HCT116 (cell line): ENCODE results near the gene ANXA2. TPM values are rescaled to one million over a fixed set of nuclear protein-coding genes. Genes with fewer than 3 reads are reported as not detected.

Experiments used
- ATAC-seq: fragments of 200-7000 bp; cut with Tn5 transposase; 2 replicates; pipeline ENCODE4 v1.9.1; 2020; ENCODE audit warnings: mild to moderate bottlenecking, moderate library complexity
- BruUV-seq: library from RNA; stranded (reverse); fragments of 400-500 nt; replicated peaks from 2 replicates; lab custom pipeline; 2021; lab: Mats Ljungman, UMichigan
- CTCF ChIA-PET: fragments of 300-600 bp; sonication (Branson Sonifier 250); formaldehyde crosslinking; loops from one replicate; lab custom pipeline; 2021; ENCODE audit warnings: antibody characterized with exemption; lab: Charles Lee
- POLR2A ChIA-PET: fragments of 300-600, 350-600 bp; sonication (Branson Sonifier 250); formaldehyde crosslinking; loops from one replicate; lab custom pipeline; 2021; ENCODE audit warnings: antibody characterized with exemption; lab: Charles Lee
- RAD21 ChIA-PET, 2 experiments: fragments of 300-600 bp; sonication (Branson Sonifier 250); formaldehyde crosslinking; loops; one replicate each; lab custom pipeline; 2023; ENCODE audit warnings: low total read pairs in 2 of 2; ENCODE audit not compliant: uncharacterized antibody in 2 of 2, unreplicated experiment in 2 of 2, low non-redundant PET in 1 of 2; lab: Charles Lee
- DNase-seq: peaks from one replicate; pipeline ENCODE4 v3.0.0-alpha.2; 2010; ENCODE audit warnings: low read depth, low spot score
- H2AFZ ChIP-seq: fragments of 200-600 bp; shearing (Covaris generic), sonication (generic); 2 replicates; pipeline ENCODE4 v1.6.1; 2017; ENCODE audit warnings: low read depth, mixed run types, mixed read lengths, antibody characterized with exemption, low read length; ENCODE audit not compliant: poor library complexity, severe bottlenecking
- H3K27ac ChIP-seq: 2 replicates; pipeline ENCODE4 v1.5.1; 2012; ENCODE audit warnings: low read depth, low read length
- H3K27me3 ChIP-seq: fragments of 200-600 bp; sonication (generic); 2 replicates; pipeline ENCODE4 v1.6.1; 2016; ENCODE audit warnings: mixed run types, low read length, mixed read lengths; ENCODE audit not compliant: insufficient read depth
- H3K36me3 ChIP-seq, 2 experiments: fragments of 200-500 bp in 1 of 2; fragments of 200-600 bp in 1 of 2; sonication (Bioruptor generic) in 1 of 2; sonication (generic) in 1 of 2; 2 replicates each; pipeline versions ENCODE4 v1.5.1 to v1.6.1; 2014 to 2016; ENCODE audit warnings: low read length in 2 of 2, inconsistent platforms in 1 of 2, mixed read lengths in 1 of 2, mixed run types in 1 of 2; ENCODE audit not compliant: insufficient read depth in 2 of 2, control insufficient read depth in 1 of 2
- H3K4me1 ChIP-seq, 2 experiments: fragments of 200-600 bp in 1 of 2; sonication (generic) in 1 of 2; 2 replicates each; pipeline versions ENCODE4 v1.5.1 to v1.6.1; 2012 to 2017; ENCODE audit warnings: low read length in 2 of 2, inconsistent platforms in 1 of 2, mild to moderate bottlenecking in 1 of 2, mixed read lengths in 1 of 2, mixed run types in 1 of 2, moderate library complexity in 1 of 2; ENCODE audit not compliant: insufficient read depth in 2 of 2, control insufficient read depth in 1 of 2
- H3K4me2 ChIP-seq: fragments of 200-600 bp; sonication (generic); 2 replicates; pipeline ENCODE4 v1.6.1; 2017; ENCODE audit warnings: mixed run types, low read length, mixed read lengths
- H3K4me3 ChIP-seq, 2 experiments: fragments of 200-600 bp in 1 of 2; sonication (generic) in 1 of 2; replicated peaks in 1 of 2; 2 replicates each; pipeline ENCODE4 v1.5.1; 2011 to 2016; ENCODE audit warnings: low read length in 2 of 2, control low read depth in 1 of 2, low read depth in 1 of 2, mild to moderate bottlenecking in 1 of 2, mixed read lengths in 1 of 2, mixed run types in 1 of 2
- H3K79me2 ChIP-seq: fragments of 200-600 bp; sonication (generic); 2 replicates; pipeline ENCODE4 v1.6.1; 2017; ENCODE audit warnings: mild to moderate bottlenecking, mixed run types, low read length, moderate library complexity, mixed read lengths; ENCODE audit not compliant: insufficient read depth
- H3K9ac ChIP-seq: fragments of 200-600 bp; sonication (generic); 2 replicates; pipeline ENCODE4 v1.6.1; 2016; ENCODE audit warnings: low read length, mixed read lengths
- H3K9me2 ChIP-seq: fragments of 200-600 bp; sonication (generic), shearing (Covaris generic); 2 replicates; pipeline ENCODE4 v1.6.1; 2017; ENCODE audit warnings: mixed run types, mild to moderate bottlenecking, moderate library complexity; ENCODE audit not compliant: insufficient read depth
- H3K9me3 ChIP-seq, 2 experiments: fragments of 200-500 bp in 1 of 2; fragments of 200-600 bp in 1 of 2; sonication (Bioruptor generic) in 1 of 2; sonication (generic) in 1 of 2; 2 replicates each; pipeline ENCODE4 v1.6.1; 2014 to 2017; ENCODE audit warnings: low read length in 2 of 2, mixed read lengths in 2 of 2, inconsistent platforms in 1 of 2, low read depth in 1 of 2, mild to moderate bottlenecking in 1 of 2, mixed run types in 1 of 2, moderate library complexity in 1 of 2; ENCODE audit not compliant: control insufficient read depth in 1 of 2, insufficient read depth in 1 of 2
- H4K20me1 ChIP-seq: fragments of 200-600 bp; sonication (generic), shearing (Covaris generic); 2 replicates; pipeline ENCODE4 v1.6.1; 2017; ENCODE audit warnings: mixed run types, mild to moderate bottlenecking, moderate library complexity; ENCODE audit not compliant: insufficient read depth
- CEBPB ChIP-seq: IDR thresholded peaks from 2 replicates; pipeline ENCODE4 v1.6.1; 2012; ENCODE audit warnings: low read depth
- EGR1 ChIP-seq: IDR thresholded peaks from 2 replicates; pipeline ENCODE4 v1.6.1; 2012; ENCODE audit warnings: low read depth
- ELF1 ChIP-seq: IDR thresholded peaks from 2 replicates; pipeline ENCODE4 v1.6.1; 2012; ENCODE audit warnings: low read depth, borderline replicate concordance
- EZH2 ChIP-seq: fragments of 200-600 bp; sonication (generic); IDR thresholded peaks from 2 replicates; pipeline ENCODE4 v1.6.1; 2017; ENCODE audit warnings: antibody characterized with exemption, mixed run types
- JUND ChIP-seq: IDR thresholded peaks from 2 replicates; pipeline ENCODE4 v1.6.1; 2012
- POLR2A ChIP-seq: IDR thresholded peaks from 2 replicates; pipeline ENCODE4 v1.7.0; 2011; ENCODE audit warnings: borderline replicate concordance; ENCODE audit not compliant: insufficient read depth, insufficient read length; ENCODE audit errors: extremely low read depth
- POLR2AphosphoS5 ChIP-seq: IDR thresholded peaks from 2 replicates; pipeline ENCODE4 v1.6.1; 2011; ENCODE audit warnings: mild to moderate bottlenecking, low read depth, low read length, moderate library complexity
- RAD21 ChIP-seq: IDR thresholded peaks from 2 replicates; pipeline ENCODE4 v1.6.1; 2012; ENCODE audit warnings: low read depth, mild to moderate bottlenecking
- SIN3A ChIP-seq: IDR thresholded peaks from 2 replicates; pipeline ENCODE4 v1.6.1; 2012; ENCODE audit warnings: low read depth
- SP1 ChIP-seq: IDR thresholded peaks from 2 replicates; pipeline ENCODE4 v1.6.1; 2012; ENCODE audit warnings: low read depth
- SRF ChIP-seq: IDR thresholded peaks from 2 replicates; pipeline ENCODE4 v1.6.1; 2012; ENCODE audit warnings: low read depth
- TCF7L2 ChIP-seq: IDR thresholded peaks from 2 replicates; pipeline ENCODE4 v1.7.0; 2011; ENCODE audit warnings: borderline replicate concordance, inconsistent platforms; ENCODE audit not compliant: insufficient read depth, insufficient read length; ENCODE audit errors: extremely low read depth
- YY1 ChIP-seq: IDR thresholded peaks from 2 replicates; pipeline ENCODE4 v1.6.1; 2011; ENCODE audit warnings: low read length, low read depth, moderate library complexity, mild to moderate bottlenecking; ENCODE audit not compliant: insufficient replicate concordance; ENCODE audit errors: extremely low read depth
- ZFX ChIP-seq: fragments of 450-650 bp; IDR thresholded peaks from 2 replicates; pipeline ENCODE4 v1.6.1; 2017
- ZNF274 ChIP-seq: fragments of 200-500 bp; sonication (Bioruptor generic); IDR thresholded peaks from 2 replicates; pipeline ENCODE4 v1.6.1; 2014; ENCODE audit warnings: mild to moderate bottlenecking, low read depth, low read length, inconsistent platforms
- intact Hi-C: fragments of 100-400 bp; cut with micrococcal nuclease; formaldehyde crosslinking; loops from 2 replicates; pipeline ENCODE4 v1.10.0; 2022
- total RNA-seq: library from RNA; stranded (reverse); gene quantifications from one replicate; pipeline ENCODE4 v1.2.1, GENCODE V29; 2021; ENCODE audit not compliant: unreplicated experiment
- TF ChIP-seq, protein P1 (sequence below): IDR thresholded peaks from 2 replicates; pipeline ENCODE4 v1.6.1; 2012
- TF ChIP-seq, protein P2 (sequence below): IDR thresholded peaks from 2 replicates; pipeline ENCODE4 v1.6.1; 2012
- TF ChIP-seq, protein P3 (sequence below), 3 experiments: fragments of 200-600 bp in 1 of 3; sonication (generic) in 1 of 3; IDR thresholded peaks in 2 of 3; conservative IDR thresholded peaks in 1 of 3; 2 replicates each; pipeline ENCODE4 v1.5.1; 2012 to 2017; ENCODE audit warnings: low read depth in 2 of 3, low read length in 2 of 3, antibody characterized with exemption in 1 of 3, borderline replicate concordance in 1 of 3, control low read depth in 1 of 3, mild to moderate bottlenecking in 1 of 3, mixed read lengths in 1 of 3, mixed run types in 1 of 3, moderate library complexity in 1 of 3; ENCODE audit not compliant: insufficient read depth in 1 of 3

ANXA2 gene
- total RNA-seq, 1 experiment from 2014 or later: 1,298 TPM

DNA sequence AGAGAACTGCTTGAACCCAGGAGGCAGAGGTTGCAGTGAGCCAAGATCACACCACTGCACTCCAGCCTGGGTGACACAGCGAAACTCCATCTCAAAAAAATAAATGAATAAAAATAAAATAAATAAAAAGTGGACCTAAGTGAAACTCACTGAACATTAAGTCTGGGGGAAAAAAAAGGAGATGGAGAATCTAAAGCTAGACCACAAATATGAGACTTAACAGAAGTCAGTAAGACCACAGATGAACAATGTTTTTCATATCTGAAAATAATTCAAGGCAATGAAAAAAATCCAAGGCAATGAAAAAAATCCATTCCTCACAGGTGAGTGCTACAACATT is 18.6 kb downstream of the ANXA2 start:
- DNase-seq (no peak), ATAC-seq (no peak)
- H3K27me3 ChIP-seq: no peaks in the 10 kb centered on the region
- ChIA-PET POLR2A (no interaction called here), CTCF (no interaction called here), RAD21 (no interaction called here)
- H3K4me1 ChIP-seq: peaks cover 86 to 99% of the 10 kb centered on the region in 2 experiments
- BruUV-seq: no TSS peak
- peak overlapping the region; percentile 93; the same call in 1 of the 2 replicates for H3K27ac ChIP-seq
- no peaks in the 10 kb centered on the region for H3K9me2 ChIP-seq
- H3K4me3 ChIP-seq: no peak overlapping the region
- no peaks in the 10 kb centered on the region for H3K9me3 ChIP-seq
- no peak overlapping the region for H2AFZ ChIP-seq
- TF ChIP-seq SP1: no peak
- TF ChIP-seq ZNF274: no peak
- TF ChIP-seq RAD21: no peak
- TF ChIP-seq, protein P1, sequence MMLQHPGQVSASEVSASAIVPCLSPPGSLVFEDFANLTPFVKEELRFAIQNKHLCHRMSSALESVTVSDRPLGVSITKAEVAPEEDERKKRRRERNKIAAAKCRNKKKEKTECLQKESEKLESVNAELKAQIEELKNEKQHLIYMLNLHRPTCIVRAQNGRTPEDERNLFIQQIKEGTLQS: no peak
- TF ChIP-seq ZFX: no peak
- TF ChIP-seq YY1: no peak
- no peak for TF ChIP-seq POLR2AphosphoS5
- TF ChIP-seq POLR2A: no peak
- no peak for TF ChIP-seq CEBPB
- no peak for TF ChIP-seq SRF
- TF ChIP-seq EGR1: no peak
- peaks cover 19 to 53% of the 10 kb centered on the region in 2 experiments for H3K36me3 ChIP-seq
- peak overlapping the region; percentile 54 for H3K4me2 ChIP-seq
- intact Hi-C loops: no loop called here
- H3K9ac ChIP-seq: peak overlapping the region; percentile 61
- H4K20me1 ChIP-seq: peaks cover 10% of the 10 kb centered on the region; the same call in 1 of the 2 replicates
- H3K79me2 ChIP-seq: peaks cover 99% of the 10 kb centered on the region

DNA sequence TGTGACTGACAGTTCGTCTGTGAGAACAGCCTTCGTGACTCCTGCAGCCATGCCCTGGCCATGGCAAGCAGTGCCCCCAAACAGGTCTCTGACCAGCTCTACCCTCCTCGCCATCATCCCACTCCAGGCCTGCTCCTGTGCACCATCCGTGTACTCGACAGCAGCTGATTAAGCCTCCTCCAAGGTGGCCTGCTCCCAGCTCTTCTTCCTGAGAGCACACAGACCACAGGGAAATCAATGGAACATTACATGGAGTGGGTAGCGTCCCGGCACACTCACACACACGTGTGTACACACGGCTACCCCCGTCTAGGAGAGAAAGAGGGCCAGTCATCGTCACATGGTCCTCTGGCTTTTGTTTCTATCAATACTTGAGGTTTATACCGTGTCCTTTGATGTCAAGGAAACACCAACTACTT is 21.1 kb downstream of the ANXA2 start:
- no peak overlapping the region for H3K4me3 ChIP-seq
- H2AFZ ChIP-seq: no peak overlapping the region
- 0 out of 2 replicates have a peak, but pooled peaks have one; percentile 35 for TF ChIP-seq JUND
- peak; percentile 15; the same call in 1 of the 2 replicates for TF ChIP-seq POLR2AphosphoS5
- no peak for TF ChIP-seq ELF1
- TF ChIP-seq, protein P2, sequence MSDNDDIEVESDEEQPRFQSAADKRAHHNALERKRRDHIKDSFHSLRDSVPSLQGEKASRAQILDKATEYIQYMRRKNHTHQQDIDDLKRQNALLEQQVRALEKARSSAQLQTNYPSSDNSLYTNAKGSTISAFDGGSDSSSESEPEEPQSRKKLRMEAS: peak; percentile 37; the same call in 1 of the 2 replicates
- no peak for TF ChIP-seq ZNF274
- TF ChIP-seq RAD21: no peak
- TF ChIP-seq TCF7L2: peak; percentile 68
- no peak for TF ChIP-seq SIN3A
- TF ChIP-seq, protein P1: no peak
- TF ChIP-seq YY1: no peak
- TF ChIP-seq, protein P3, sequence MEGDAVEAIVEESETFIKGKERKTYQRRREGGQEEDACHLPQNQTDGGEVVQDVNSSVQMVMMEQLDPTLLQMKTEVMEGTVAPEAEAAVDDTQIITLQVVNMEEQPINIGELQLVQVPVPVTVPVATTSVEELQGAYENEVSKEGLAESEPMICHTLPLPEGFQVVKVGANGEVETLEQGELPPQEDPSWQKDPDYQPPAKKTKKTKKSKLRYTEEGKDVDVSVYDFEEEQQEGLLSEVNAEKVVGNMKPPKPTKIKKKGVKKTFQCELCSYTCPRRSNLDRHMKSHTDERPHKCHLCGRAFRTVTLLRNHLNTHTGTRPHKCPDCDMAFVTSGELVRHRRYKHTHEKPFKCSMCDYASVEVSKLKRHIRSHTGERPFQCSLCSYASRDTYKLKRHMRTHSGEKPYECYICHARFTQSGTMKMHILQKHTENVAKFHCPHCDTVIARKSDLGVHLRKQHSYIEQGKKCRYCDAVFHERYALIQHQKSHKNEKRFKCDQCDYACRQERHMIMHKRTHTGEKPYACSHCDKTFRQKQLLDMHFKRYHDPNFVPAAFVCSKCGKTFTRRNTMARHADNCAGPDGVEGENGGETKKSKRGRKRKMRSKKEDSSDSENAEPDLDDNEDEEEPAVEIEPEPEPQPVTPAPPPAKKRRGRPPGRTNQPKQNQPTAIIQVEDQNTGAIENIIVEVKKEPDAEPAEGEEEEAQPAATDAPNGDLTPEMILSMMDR (IDR thresholded peaks at IDR 0.05 in 2 of 3, conservative IDR thresholded peaks at IDR 0.05 in 1 of 3; ENCODE audit: borderline replicate concordance in 1 of 3, insufficient read depth in 1 of 3, low read depth in 2 of 3, low read length in 2 of 3): no peak
- TF ChIP-seq ZFX: no peak
- no peak for TF ChIP-seq POLR2A
- TF ChIP-seq EGR1: no peak
- TF ChIP-seq EZH2: no peak
- H3K4me1 ChIP-seq: peaks cover 91 to 99% of the 10 kb centered on the region in 2 experiments
- peak overlapping the region; percentile 93 for H3K27ac ChIP-seq
- intact Hi-C loops: no loop called here
- ChIA-PET RAD21 (no interaction called here), CTCF (no interaction called here), POLR2A (interaction anchor here (7.8 to 8.0 kb wide), 2 partner anchors 17 to 21 kb away, joined by 49 to 70 read pairs; partner anchors contain the start of gene ANXA2)
- H3K9ac ChIP-seq: peak overlapping the region; percentile 63
- peak overlapping the region; percentile 65 for H3K4me2 ChIP-seq
- DNase-seq (no peak), ATAC-seq (no peak)
- no peaks in the 10 kb centered on the region; the same call in 1 of the 2 replicates for H4K20me1 ChIP-seq
- no peaks in the 10 kb centered on the region for H3K27me3 ChIP-seq
- no TSS peak for BruUV-seq
- no peaks in the 10 kb centered on the region for H3K9me3 ChIP-seq
- peaks cover 98% of the 10 kb centered on the region for H3K79me2 ChIP-seq
- H3K9me2 ChIP-seq: no peaks in the 10 kb centered on the region
- peaks cover 11 to 48% of the 10 kb centered on the region in 2 experiments for H3K36me3 ChIP-seq
